ENCODE data around the gene BCAR3.

Gene BCAR3

DNA sequence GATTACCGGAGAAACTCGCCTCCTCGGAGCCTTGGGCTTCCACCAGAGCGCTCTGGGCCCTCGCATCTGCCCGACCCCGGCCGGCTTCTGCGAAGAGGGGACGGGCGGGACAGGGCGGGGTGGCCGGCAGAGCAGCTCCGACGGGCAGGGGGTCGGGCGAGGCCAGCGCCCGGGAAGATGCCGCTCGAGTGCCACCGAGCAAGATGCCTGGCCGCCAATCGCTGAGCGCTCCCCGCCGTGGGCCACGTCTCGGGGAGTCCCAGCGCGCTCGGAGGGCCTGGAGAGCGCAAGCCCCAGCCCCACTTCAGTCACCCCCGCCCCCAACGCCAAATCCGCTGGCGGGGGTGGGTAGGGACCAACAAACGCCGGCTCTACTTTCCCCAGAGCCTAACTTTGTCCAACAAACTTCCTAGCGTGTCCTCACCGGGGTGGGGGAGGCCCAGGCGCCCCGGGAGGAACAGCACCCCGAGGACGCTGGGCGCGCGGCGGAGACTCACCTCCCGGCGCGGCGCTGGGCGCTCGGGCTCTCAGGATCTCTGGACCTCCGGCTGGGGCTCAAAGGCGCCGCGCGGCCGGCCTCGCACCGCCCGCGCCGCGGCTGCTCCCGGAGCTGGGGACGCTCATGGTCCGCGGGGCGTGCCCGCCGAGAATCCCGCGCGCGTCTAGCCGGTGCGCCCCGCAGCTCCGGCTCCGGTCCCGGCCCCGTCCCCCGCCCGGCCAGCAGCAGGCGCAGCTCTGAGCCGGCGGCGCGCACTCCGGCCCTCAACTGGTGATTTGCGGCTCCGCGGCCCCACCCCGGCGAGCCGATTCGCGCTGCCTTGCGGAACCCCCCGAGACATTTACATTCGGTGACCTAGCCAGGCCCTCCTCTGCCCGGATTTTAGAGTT, at the start of gene BCAR3:
BCAR3 (minus strand) TSS at position 737 of the 888 bp plus-strand sequence. CDS start 6,907 bp downstream, outside the sequence.
- peak; percentile 54 for DNase-seq

DNA sequence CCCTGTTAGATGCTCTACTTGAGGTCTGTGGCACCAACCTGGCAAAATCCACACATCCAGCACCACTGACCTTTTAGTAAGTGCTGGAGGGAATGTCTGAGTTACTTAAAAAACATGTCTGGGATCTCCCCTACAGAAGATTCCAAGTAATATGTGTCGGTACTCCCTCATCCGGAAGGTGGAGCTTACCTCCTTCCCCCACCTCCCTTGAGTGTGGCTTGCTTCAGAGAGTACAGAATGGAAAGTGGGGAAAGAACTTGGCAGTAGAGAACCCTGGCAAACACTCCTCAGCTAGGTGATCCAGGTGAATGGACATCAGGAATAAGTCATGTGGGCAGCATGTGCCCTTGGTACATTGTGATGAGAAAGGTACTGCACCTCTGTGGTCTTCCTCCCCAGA, 49.0 kb upstream of the BCAR3 start:
- no peak for DNase-seq

DNA sequence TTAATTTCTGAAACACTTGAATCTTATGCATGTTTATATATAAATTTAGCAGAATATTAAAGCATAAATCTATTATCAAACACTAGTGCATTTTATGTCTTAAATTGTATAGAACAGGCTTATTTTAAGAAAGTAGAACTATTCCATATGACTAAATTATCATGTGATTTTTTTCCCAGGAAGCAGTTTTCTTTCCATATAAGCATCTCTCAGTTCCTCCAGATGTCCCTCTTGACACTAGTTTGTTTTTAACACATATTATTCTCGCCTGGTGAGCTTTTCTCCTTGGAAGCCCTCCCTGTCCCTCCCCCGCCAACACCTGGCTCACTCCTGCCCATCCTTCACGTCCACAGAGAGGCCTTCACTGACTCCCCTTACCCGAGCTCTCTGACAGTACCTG, 48.3 kb upstream of the BCAR3 start:
- no peak for DNase-seq

DNA sequence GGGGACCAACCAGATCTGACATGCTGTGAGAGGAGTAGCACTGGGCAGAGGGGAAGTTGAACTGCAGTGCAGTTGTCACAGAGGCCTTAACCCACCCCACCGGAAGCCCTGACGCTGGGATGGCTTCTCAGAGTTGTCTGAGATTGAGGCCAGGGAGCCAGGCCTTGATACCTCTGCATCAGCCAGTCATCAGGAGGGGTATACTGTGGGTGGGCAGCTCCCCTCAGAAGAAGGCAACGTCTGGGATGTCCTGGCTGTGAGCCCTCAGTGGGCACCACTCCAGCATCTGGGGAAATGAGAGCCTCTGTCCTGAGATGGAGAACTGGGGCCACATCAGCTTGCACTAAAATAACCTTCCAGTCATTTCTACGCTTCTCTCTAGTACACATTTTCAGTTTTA, 47.9 kb upstream of the BCAR3 start:
- DNase-seq: no peak

DNA sequence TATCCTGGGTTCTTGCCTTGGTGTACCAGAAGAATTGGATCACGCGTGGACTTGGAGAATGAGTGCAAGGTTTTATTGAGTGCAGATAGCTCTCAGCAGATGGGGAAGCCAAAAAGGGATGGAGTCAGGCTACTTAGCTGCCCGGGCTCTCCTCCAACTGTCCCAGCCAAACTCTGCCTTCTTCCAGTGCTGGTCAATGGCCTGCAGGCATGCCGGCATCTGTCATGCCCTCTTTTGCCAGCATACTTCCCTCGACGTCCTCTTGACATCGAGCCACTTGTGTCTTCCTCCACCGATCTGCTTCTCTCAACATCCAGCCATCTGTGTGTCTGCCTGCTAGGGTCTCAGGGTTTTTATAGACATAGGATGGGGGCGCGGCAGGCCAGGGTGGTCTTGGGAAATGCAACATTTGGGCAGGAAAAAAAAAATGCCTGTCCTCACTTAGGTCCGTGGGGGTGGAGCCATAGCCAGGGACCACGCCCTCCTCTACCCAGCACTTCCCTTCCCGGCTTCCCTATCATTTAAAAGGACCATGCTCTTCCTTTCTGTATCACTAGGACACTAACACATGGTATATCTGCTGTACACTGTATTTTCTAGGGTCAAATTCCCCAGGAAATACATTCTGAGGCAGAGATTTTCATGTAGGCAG, 47.0 kb upstream of the BCAR3 start:
- no peak for DNase-seq

DNA sequence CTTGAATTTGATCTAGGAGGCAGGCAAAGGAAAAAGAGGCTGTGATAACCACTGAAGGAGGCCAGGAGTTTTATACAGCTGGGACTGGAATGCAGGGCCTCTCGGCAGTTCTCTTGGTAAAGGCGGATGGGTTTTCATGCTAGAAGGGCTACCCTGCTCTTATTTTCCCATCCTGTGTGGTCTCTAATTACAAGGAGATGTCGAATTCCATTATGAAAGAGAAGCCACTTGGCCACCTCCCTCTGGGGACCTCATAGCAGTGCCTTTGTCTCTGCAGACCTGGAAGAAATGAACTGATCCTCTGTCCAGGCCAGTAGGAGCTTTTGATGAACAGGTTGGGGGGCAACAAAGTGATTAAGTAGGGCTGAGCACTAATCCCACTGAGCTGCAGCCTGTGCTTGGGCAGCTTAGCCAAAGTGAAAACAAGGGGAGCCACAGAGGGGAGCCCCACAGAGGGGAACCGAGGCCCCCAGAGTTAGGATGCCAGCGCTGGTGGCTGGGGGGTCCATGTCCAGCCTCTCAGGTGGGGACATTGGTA, 42.2 kb upstream of the BCAR3 start:
- DNase-seq: no peak

DNA sequence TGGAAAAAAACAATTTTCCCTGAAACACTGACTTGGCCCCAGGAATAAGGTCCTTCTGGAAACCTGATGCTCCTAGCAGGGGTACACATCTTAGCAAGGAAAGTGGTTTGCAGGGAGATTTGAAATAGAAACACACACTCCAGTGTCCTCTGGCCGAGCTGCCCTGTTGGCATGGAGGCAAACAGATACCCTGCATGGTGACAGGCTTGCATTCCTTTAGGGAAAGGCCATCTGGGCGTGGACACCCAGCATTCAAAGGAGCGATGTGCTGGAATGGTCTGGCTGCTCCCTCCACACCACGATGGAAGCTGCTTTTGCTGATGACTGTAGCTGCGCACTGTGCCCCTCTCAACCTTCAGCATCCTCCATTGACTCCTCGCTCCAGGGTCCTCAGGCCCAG, 41.5 kb upstream of the BCAR3 start:
- DNase-seq: no peak

DNA sequence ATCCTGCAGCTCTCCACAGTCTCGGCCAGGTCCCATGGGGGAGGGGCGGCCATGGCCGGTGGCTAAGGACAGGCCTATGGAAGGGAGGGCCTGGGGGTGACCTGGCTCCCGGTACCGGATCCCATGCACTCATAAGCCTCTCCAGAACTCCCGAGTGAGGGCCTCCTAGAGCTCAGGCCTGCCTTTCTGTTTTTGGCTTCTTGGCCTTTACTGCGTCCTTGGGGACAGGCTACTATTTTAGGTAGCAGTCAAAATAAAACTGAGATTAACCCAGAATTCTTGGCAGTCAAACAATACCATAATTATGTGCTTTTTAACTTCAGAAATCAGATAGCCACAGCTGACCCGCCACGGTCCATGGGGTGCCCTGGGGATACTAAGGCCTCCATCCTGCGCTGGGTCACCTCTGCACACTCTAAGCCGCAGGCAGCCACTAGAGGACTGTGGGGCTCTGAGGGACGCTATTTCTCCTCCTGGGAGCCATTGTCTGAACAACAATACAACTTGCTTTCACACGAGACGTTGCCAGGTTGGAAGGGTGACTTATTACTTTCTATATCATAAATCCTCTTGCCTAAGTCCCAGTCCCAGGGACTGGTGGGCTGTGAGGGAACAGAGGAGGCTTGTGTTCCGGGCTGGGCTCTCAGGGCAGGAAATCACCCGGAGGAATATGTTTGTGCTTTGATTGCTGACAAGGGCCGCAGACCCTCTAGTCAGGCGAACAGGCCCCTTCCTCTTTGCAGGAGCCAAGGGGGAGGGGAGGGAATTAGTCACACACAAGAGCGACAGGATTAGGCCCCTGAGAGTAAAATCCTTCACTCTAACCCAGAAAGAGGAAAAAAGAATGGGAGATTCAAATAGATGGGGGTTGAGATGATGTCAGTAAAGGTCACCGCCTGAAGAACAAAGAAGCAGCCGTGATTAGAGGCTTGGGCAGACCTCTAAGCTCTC, 40.7 kb upstream of the BCAR3 start:
- no peak for DNase-seq

DNA sequence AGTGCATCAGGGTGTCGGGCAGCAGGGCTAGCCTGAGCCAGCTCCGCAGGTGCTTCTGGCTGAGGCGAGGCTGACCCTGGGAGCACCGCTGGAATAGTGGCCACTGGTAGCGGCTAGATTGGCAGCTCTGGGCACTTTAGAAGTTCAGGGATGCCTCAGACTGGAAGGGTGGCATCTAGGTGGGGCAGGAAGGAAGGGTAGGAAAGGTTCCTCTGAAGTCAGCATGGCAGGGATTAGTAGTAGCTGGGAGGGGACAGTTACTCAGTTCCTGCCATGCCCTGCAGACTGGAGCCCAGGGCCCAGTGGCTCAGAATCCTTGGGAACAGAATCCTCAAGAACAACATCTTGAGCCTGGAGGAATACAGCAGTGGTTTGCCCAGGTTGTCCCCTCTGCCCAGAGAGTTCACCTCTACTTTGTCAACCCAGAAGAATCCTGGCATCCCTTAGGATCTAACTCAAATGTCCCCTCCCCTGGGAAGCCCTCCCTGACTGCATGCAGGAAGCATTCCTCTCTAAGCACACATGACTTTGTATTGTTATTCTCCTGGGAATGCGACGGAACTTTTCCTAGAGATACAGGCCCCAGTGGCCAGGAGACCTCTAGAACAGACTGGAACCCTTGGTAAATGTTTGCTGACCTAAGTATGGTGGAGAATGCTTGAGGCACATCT, 39.5 kb upstream of the BCAR3 start:
- DNase-seq: no peak

DNA sequence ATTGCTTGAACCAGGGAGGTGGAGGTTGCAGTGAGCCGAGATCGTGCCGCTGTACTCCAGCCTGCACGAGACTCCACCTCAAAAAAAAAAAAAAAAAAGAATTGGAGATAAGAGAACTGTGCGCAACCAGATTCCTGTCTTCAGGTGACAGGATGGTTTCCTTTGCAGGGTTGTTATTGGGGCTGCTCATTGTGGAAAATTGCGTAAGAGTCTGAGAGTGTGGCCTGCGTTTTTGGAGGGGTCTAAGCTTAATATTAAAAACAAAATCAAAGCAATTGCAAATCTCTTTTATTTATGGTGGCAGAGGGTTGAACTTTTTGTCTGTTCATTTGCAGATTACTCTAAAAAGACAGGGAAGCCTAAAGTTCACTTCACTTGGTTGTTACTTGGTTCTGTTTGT, 36.0 kb upstream of the BCAR3 start:
- DNase-seq: no peak

DNA sequence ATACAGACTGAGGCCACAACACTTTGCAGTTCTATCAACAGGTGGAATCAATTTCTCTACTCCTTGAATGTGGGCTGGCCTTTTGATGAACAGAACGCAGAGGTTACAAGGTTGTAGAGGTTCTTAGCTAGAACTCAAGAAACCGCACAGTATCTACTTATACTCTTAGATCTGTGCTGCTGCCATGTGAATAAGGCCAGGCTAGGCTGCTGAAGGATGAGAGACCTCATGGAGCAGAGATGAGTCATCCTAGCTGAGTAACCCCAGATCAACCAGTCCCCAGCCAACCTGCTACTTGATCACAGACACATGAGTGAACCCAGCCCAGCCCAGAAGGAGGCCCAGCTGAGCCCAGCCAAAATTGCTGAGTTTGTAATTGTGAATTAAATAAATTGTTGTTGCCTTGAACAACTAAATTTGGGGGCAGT, 35.3 kb upstream of the BCAR3 start:
- DNase-seq: peak; percentile 21

DNA sequence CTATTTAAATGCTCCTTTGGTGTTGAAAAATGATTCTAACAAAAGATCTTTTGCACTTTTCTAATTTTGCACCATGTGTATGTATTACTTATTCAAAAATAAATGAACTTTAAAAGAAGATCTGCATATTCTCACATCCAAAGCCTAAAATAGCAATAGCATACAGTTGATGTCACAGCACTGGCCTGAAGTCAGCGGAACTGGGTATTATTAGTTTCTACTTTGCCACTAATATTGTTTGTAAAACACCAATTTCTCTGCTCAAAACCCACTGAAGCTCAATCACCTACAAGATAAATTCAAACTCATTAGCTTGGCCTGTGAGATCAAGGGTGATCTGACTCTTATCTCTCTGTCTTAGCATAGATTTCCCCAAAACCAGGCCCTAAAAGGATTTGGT, 34.5 kb upstream of the BCAR3 start:
- no peak for DNase-seq

DNA sequence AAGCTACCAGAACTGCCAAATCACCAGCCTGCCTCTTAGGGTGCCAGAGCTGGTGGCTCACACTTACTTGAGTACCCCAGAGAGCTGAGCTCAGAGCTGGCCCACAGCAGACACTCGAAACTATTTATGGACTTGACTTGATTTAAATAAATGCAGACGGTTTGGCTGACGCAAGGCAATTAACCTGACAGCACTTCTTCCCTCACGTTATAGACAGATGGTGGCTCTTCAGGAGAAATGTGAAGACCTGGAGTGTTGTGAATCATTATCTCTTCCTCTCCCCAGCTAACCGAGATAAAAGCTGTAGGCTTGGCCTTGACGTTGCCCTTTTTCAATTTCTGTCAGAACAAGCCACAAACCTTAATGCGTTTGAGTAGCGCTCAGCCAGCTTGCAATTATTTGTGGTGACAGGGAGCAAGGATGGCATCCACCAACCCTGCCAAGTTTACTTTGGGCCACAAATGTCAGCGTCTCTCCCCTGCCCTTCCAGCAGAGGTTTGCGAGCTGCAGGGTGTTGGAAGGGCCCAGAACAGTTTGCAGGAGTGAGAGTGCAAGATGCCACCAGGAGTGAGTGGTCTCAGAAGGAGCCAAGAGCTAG, 34.0 kb upstream of the BCAR3 start:
- DNase-seq: peak; percentile 72

DNA sequence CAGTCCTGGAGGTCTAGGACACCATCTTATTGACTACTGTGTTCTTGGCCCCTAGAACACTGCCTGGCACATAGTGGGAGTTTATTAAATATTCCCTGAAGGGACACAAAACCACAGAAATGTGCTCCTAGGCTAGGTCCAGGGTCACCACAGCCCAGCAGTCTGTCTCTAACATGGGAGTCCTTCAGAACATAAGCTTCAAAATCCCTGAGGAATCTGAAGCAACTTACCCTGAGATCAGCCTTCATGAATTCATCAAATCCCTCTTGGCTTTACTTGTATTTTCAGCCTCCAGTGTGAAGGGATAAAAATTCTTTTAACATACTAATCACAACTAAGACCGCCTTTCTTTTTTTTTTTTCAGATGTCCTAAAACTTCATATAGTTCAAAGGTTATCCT, 32.7 kb upstream of the BCAR3 start:
- no peak for DNase-seq

DNA sequence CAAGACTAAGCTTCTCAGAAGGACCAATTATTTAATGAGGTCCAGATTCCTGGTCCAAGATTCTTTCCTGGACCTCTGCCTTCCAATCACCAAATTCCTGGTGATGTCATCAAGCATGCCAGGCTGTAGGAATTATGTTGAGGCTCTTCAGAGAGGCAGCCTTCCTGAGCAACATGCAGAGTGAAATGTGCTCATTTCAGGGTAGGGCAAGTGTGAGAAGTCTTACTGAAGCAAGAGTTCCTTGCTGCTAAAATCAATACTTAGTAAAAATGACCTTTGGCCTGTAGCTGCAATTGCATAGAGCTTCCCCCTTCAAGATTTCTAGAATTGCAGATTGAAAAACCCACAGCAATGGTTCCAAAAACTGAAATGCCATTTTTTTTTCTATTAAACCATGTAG, 31.7 kb upstream of the BCAR3 start:
- no peak for DNase-seq

DNA sequence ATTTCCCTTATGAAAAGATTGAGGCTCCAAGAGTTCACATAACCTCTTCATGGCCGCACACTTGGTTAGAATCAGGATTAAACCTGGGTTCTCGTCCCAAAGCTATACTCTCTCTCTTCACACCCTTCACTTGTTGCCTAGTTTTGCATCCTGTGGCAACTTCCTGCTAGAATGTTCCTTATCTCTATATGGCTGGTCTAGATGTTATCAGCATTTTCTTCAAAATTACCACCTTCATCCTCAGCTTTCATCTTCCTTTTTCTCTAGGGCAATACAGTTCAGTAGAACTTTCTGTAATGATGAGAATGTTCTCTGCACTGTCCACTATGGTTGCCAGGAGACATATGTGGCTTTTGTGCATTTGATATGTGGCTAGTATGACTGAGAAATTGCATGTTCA, 31.1 kb upstream of the BCAR3 start:
- no peak for DNase-seq

DNA sequence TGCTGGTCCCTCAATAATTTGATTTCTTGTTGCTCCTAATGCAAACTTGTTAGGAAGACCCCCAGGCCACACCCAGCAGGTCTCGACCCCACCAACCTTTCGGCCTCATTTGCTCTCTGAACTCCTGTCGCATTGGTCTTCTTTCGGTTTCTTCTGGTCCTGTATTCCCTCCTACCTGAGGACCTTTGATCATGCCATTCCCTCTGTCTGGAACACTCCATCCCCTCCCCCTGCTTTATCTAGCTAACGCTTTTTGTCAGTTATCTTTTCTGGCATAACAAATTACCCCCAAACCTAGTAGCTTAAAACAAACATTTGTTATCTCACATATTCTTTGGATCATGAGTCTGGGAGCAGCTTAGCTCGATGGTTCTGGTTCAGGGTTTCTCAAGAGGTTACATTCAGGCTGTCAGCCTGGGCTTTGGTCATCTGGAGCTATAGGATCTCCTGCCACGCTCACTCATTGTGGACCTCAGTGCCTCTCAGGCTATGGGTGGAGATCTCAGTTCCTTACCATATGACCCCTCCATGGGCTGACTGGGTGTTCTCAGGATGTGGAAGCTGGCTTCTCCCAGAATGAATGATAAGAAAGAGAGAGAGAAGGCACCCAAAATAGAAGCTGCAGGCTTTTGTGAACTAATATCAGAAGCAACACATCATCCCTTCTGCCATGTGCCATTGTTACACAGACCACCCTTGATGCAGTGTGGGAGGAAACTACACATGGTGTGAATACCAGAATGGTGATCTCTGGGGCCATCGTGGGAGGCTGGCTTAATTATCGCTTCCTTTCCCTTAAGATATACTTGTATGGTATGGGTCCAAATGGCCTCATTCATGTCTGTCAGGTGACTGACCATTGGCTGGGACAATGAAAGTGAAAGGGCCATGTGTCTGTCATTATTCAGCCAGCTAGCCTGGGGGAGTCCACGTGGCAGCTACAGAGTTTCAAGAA, 29.1 kb upstream of the BCAR3 start:
- no peak for DNase-seq

DNA sequence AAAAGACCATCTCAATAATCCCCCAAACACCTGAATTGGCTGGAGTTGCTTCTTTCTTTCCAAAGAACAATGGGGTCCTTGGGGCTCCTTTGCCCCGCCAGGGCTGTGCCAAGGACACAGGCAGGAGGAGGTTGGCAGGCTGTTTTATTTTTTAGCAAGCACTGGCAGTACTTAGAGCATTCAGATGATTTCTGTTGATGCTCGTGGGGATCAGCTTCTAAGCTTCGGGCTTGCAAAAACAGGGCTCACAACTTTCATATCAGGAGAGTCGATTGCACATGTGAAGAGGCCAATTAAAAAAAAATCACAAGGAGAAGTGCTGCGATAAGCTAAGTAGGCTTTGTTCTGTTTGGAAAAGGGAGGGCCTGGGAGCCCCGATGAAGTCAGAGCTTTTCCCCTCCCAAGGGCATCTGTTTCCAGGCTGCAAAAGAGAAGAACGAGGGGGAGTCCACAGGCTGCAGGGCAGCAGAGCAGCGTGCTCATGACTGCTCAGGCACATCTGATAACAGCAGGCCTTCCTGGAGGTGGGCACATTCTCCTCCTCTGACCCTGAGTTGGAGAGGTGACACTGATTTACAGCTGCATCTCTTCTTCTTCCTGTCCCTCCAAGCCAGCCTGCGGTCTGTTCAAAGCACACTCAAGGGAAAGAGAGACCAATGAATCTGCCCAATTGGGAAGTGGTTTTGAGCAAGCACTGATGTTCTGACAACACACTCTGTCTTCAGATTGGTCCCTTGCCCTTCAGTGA, 27.3 kb upstream of the BCAR3 start:
- peak; percentile 50 for DNase-seq

DNA sequence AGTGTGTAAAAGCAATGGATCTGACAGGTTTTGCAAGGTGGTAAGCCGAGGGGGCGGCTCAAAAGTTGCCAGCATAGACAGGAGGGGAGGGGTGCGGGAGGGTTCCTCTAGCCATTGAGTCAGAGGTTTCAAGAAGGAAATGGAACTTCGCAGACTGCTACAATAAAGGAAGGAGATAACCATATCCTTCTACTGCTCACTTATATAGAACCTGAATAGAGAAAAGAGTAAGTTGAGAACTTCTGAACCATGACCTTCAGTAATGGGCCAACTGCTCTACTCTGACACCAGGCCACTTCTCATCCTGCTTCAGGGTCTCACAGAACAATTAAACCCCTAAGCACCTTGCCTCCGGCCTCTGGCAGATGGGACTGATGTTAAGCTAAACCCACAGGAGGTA, 26.3 kb upstream of the BCAR3 start:
- no peak for DNase-seq

DNA sequence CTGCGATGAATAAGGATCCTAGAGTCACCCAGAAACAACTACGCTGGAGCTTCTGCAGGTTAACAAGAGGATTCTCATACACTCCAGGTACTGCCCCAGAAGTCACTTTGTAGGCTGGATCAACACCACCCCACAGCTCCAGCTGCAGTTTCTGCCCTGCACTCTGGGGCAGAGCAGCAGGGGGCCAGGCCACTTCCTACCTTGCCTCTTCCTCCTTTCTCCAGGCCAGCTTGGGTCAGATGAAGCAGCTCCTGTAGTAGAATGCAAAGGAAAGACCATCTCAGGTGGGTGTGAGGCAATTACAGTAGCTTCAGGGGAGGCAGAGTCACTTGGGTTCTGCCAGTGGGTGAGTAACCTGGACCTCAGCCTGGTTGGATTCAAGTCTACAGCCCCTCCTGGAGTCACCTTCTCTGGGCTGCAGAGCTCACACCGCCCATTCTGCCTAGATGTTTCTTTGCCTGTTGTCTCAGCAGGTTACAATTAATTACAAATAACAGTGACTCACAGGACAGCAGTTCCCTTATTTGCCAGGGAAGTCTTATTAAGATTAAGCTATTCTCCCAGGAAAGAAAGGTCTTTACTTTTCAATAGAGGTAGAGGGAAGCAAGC, 24.4 kb upstream of the BCAR3 start:
- no peak for DNase-seq

Measured in NCI-H2029 (cell line).